GM19025 (cell line): ENCODE data around the gene C2orf49.
A peak's percentile ranks its signal among the peaks of the same experiment; 100 is the strongest.

Experiments
- ATAC-seq: cut with Tn5 transposase; IDR thresholded peaks from one replicate; pipeline ENCODE4 v1.9.1; 2021; ENCODE audit warnings: mild to moderate bottlenecking, low read depth, moderate library complexity; ENCODE audit not compliant: unreplicated experiment

The C2orf49 gene

GRCh38 chr2:105337122-105338019, at the start of gene C2orf49:
Gene C2orf49, plus strand, starts transcription at chr2:105337540. Its CDS starts 48 bp downstream, at chr2:105337588.
- ATAC-seq = peak; percentile 86

- no peak for ATAC-seq
Observed at GRCh38 chr2:105287692-105288091, 49.6 kb upstream of the C2orf49 start.

GRCh38 chr2:105288133-105288532, 49.2 kb upstream of the C2orf49 start:
- no peak for ATAC-seq

- no peak for ATAC-seq
Observed at GRCh38 chr2:105290981-105291660, 46.2 kb upstream of the C2orf49 start.

GRCh38 chr2:105291981-105292380, 45.4 kb upstream of the C2orf49 start:
- ATAC-seq = no peak

- no peak for ATAC-seq
Observed at GRCh38 chr2:105294046-105294445, 43.3 kb upstream of the C2orf49 start.

GRCh38 chr2:105294844-105295481, 42.4 kb upstream of the C2orf49 start:
- no peak for ATAC-seq

- ATAC-seq = no peak
Observed at GRCh38 chr2:105296017-105296611, 41.2 kb upstream of the C2orf49 start.

GRCh38 chr2:105297216-105297615, 40.1 kb upstream of the C2orf49 start:
- no peak for ATAC-seq

- no peak for ATAC-seq
Observed at GRCh38 chr2:105298017-105298416, 39.3 kb upstream of the C2orf49 start.

GRCh38 chr2:105299290-105299689, 38.0 kb upstream of the C2orf49 start:
- ATAC-seq = no peak

- no peak for ATAC-seq
Observed at GRCh38 chr2:105301646-105302045, 35.7 kb upstream of the C2orf49 start.

GRCh38 chr2:105307146-105307545, 30.2 kb upstream of the C2orf49 start:
- no peak for ATAC-seq

GRCh38 chr2:105307550-105307949, 29.8 kb upstream of the C2orf49 start:
- ATAC-seq = no peak

- no peak for ATAC-seq
Observed at GRCh38 chr2:105307962-105308361, 29.4 kb upstream of the C2orf49 start.

GRCh38 chr2:105308382-105309146, 28.8 kb upstream of the C2orf49 start:
- ATAC-seq = no peak

- ATAC-seq = no peak
Observed at GRCh38 chr2:105309147-105309545, 28.2 kb upstream of the C2orf49 start.

- ATAC-seq = no peak
Observed at GRCh38 chr2:105313877-105314276, 23.5 kb upstream of the C2orf49 start.

GRCh38 chr2:105315314-105315713, 22.0 kb upstream of the C2orf49 start:
- ATAC-seq = no peak

- ATAC-seq = no peak
Observed at GRCh38 chr2:105317937-105318336, 19.4 kb upstream of the C2orf49 start.
